Measurements from ENCODE around the gene TRPM2. TPM values are rescaled to one million over a fixed set of nuclear protein-coding genes. Genes with fewer than 3 reads are reported as not detected.

The TRPM2 gene
- total RNA-seq, 4 donors from 2014 or later: 0.29 to 3.1 (median 1.8) TPM

DNA sequence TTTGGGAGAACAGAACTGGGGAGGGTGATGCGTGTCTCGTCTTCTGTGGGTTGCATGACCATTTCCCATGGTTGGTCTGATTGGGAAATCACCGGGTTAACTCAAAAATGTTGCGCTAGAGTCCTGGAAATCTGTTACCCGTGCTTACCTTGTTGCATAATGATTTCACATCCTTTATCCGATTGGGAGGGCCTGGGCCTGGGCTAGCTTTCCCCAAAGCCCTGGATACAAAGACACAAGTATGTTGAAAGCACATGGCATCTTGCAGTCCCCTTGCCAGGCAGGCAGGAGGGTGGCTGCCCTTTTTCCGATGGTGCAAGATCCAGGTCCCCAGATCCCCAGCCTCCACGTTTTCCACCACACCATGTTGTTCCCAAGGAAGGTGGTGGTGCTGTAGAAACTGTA is 582 bp downstream of the TRPM2 start:
- no peaks in the 10 kb centered on the region for H3K9me3 ChIP-seq
- H3K36me3 ChIP-seq: no peaks in the 10 kb centered on the region
- intact Hi-C loops (cut with DNase I; ENCODE audit: low total_unique reads): no loop called here
- no peak overlapping the region for H3K4me3 ChIP-seq
- no peak for DNase-seq
- TF ChIP-seq, protein P1, sequence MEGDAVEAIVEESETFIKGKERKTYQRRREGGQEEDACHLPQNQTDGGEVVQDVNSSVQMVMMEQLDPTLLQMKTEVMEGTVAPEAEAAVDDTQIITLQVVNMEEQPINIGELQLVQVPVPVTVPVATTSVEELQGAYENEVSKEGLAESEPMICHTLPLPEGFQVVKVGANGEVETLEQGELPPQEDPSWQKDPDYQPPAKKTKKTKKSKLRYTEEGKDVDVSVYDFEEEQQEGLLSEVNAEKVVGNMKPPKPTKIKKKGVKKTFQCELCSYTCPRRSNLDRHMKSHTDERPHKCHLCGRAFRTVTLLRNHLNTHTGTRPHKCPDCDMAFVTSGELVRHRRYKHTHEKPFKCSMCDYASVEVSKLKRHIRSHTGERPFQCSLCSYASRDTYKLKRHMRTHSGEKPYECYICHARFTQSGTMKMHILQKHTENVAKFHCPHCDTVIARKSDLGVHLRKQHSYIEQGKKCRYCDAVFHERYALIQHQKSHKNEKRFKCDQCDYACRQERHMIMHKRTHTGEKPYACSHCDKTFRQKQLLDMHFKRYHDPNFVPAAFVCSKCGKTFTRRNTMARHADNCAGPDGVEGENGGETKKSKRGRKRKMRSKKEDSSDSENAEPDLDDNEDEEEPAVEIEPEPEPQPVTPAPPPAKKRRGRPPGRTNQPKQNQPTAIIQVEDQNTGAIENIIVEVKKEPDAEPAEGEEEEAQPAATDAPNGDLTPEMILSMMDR (IDR thresholded peaks at IDR 0.05): no peak
- TF ChIP-seq POLR2A (IDR thresholded peaks at IDR 0.05): no peak
- H3K27me3 ChIP-seq: peaks cover 3 to 5% of the 10 kb centered on the region in 2 donors
- H3K27ac ChIP-seq: no peak overlapping the region
- H3K4me1 ChIP-seq: no peaks in the 10 kb centered on the region

DNA sequence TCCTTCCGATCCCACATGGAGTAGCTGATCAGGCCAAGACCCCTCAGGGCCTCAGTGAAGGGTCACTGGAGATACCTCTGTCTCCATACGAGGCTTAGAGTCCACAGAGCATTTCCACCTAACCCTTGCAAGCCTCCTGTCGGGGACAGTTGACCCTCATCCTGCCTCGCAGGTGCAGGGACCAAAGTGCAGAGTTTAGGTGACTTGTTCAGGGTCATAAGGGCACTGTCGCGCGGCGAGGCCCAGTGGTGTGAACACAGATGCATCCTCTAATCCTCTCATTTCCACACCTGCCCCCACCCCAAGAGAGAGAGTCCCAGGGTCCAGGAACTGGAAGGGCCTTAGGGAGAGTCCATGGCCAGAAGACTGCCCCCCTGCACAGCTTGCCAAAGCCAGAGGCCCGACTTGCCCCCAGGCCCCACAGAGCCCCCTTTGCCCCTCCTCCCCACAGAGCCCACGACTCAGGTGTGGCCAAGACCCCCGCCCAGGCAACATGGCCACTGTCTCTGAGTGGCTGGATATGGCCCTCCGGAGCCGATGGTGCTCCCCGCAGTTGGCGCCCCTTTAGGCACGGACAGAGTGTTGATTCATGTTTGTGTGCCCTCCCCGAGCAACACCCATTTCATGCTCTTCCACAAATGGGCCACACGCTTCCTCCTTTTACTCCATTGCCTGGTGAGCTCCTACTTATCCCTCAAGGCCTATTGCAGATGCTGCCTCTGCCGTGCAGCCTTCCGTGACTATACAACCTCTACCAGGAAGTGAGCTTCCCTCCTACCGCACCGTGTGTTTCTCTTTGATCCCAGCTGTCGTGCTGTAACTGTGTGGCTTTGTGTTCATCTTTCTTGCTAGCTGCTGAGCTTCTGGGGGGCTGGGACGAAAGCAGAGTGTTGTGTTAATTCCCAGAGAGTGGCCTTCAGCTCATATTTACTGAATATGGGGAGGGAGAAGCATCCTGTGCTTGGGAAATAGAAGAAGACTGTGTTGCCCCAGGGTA is 1.7 kb downstream of the TRPM2 start:
- Histone ChIP-seq H3K9me3 (no peaks in the 10 kb centered on the region), H3K4me3 (no peak overlapping the region), H3K27me3 (no peaks in the 10 kb centered on the region), H3K36me3 (no peaks in the 10 kb centered on the region), H3K4me1 (no peaks in the 10 kb centered on the region), H3K27ac (no peak overlapping the region)
- intact Hi-C loops (cut with DNase I; ENCODE audit: low total_unique reads): no loop called here
- no peak for DNase-seq
- TF ChIP-seq, protein P1 (IDR thresholded peaks at IDR 0.05): no peak
- no peak for TF ChIP-seq POLR2A (IDR thresholded peaks at IDR 0.05)

DNA sequence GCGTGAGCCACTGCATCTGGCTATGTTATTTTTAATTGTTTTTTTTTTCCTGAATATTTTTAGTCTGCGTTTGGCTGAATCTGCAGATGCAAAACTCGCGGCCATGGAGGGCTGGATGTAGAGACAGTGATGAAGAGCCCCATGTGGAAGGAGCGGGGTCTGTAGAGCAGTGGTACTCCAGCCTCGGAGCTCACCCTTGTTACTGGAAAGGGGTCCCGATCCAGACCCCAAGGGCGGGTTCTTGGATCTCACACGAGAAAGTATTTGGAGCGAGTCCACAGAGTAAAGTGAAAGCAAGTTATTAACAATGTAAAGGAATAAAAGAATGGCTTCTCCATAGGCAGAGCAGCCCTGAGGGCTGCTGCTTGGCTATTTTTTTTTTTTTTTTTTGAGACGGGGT is 2.7 kb downstream of the TRPM2 start:
- TF ChIP-seq, protein P1 (IDR thresholded peaks at IDR 0.05): no peak
- no peak for TF ChIP-seq POLR2A (IDR thresholded peaks at IDR 0.05)
- Histone ChIP-seq H3K27ac (no peak overlapping the region), H3K27me3 (no peaks in the 10 kb centered on the region), H3K4me1 (no peaks in the 10 kb centered on the region), H3K9me3 (no peaks in the 10 kb centered on the region), H3K36me3 (no peaks in the 10 kb centered on the region), H3K4me3 (no peak overlapping the region)
- intact Hi-C loops (cut with DNase I; ENCODE audit: low total_unique reads): no loop called here
- no peak for DNase-seq

DNA sequence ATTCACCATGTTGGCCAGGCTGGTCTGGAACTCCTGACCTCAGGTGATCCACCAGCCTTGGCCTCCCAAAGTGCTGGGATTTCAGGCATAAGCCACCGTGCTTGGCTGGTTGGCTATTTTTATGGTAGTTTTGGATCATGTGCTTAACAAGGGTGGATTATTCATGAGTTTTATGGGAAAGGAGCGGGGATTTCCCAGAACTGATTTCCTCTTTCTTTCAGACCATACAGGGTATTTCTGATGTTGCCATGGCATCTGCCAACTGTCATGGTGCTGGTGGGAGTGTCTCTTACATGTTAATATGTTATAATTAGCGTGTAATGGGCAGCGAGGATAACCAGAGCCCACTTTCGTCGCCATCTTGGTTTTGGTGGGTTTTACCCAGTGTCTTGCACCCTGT is 3.2 kb downstream of the TRPM2 start:
- no peaks in the 10 kb centered on the region for H3K4me1 ChIP-seq

More for the DNA sequence above, 3.2 kb downstream of the TRPM2 start:
- H3K27ac ChIP-seq: no peak overlapping the region
- TF ChIP-seq, protein P1 (IDR thresholded peaks at IDR 0.05): no peak
- TF ChIP-seq POLR2A (IDR thresholded peaks at IDR 0.05): no peak
- intact Hi-C loops (cut with DNase I; ENCODE audit: low total_unique reads): no loop called here
- DNase-seq: no peak
- H3K36me3 ChIP-seq: no peaks in the 10 kb centered on the region
- no peak overlapping the region for H3K4me3 ChIP-seq
- H3K27me3 ChIP-seq: no peaks in the 10 kb centered on the region
- no peaks in the 10 kb centered on the region for H3K9me3 ChIP-seq
